DOHH2 (cell line): ENCODE data around the gene PANK3.

Experiments used
- H3F3A ChIP-seq: fragments of 200-600 bp; sonication (generic), shearing (Covaris generic); 2 replicates; pipeline ENCODE4 v1.6.0; 2016; ENCODE audit warnings: antibody characterized with exemption, mild to moderate bottlenecking; ENCODE audit not compliant: control insufficient read depth, insufficient read depth
- H3K27ac ChIP-seq: fragments of 200-600 bp; sonication (generic); 2 replicates; pipeline ENCODE4 v1.5.1; 2014; ENCODE audit warnings: low read depth, mild to moderate bottlenecking, low read length, moderate library complexity
- H3K27me3 ChIP-seq: fragments of 200-600 bp; sonication (generic); 2 replicates; pipeline ENCODE4 v1.6.1; 2014; ENCODE audit warnings: mild to moderate bottlenecking, low read length, mixed read lengths; ENCODE audit not compliant: control insufficient read depth
- H3K36me3 ChIP-seq: fragments of 200-600 bp; sonication (generic); 2 replicates; pipeline ENCODE4 v1.6.1; 2014; ENCODE audit warnings: mild to moderate bottlenecking, low read length, moderate library complexity, mixed read lengths; ENCODE audit not compliant: control insufficient read depth
- H3K4me1 ChIP-seq: fragments of 200-600 bp; sonication (generic); 2 replicates; pipeline ENCODE4 v1.6.1; 2014; ENCODE audit warnings: mild to moderate bottlenecking, low read length, mixed read lengths; ENCODE audit not compliant: control insufficient read depth
- H3K4me2 ChIP-seq: fragments of 200-600 bp; sonication (generic); 2 replicates; pipeline ENCODE4 v1.6.0; 2014; ENCODE audit warnings: mild to moderate bottlenecking, low read length, moderate library complexity
- H3K4me3 ChIP-seq: fragments of 200-600 bp; sonication (generic); 2 replicates; pipeline ENCODE4 v1.5.1; 2014; ENCODE audit warnings: mild to moderate bottlenecking, low read length, mixed read lengths
- H3K79me2 ChIP-seq: fragments of 200-600 bp; sonication (generic); 2 replicates; pipeline ENCODE4 v1.6.1; 2014; ENCODE audit warnings: mild to moderate bottlenecking, low read length, mixed read lengths; ENCODE audit not compliant: control insufficient read depth
- H3K9me2 ChIP-seq: fragments of 200-600 bp; sonication (generic); replicated peaks from 2 replicates; pipeline ENCODE4 v1.6.1; 2014; ENCODE audit warnings: mild to moderate bottlenecking, low read length, mixed read lengths; ENCODE audit not compliant: control insufficient read depth
- H3K9me3 ChIP-seq: fragments of 200-600 bp; sonication (generic); 2 replicates; pipeline ENCODE4 v1.6.1; 2014; ENCODE audit warnings: antibody characterized with exemption, low read length, mixed read lengths; ENCODE audit not compliant: control insufficient read depth, insufficient read depth
- H4K20me1 ChIP-seq: fragments of 200-600 bp; sonication (generic); 2 replicates; pipeline ENCODE4 v1.6.0; 2014; ENCODE audit warnings: low read depth, mild to moderate bottlenecking, antibody characterized with exemption, low read length, moderate library complexity; ENCODE audit not compliant: control insufficient read depth, insufficient read depth
- CTCF ChIP-seq: fragments of 200-600 bp; sonication (generic); IDR thresholded peaks from one replicate; pipeline ENCODE4 v1.5.1; 2014; ENCODE audit warnings: antibody characterized with exemption, mild to moderate bottlenecking, low read depth, low read length; ENCODE audit not compliant: poor library complexity, severe bottlenecking
- EZH2phosphoT487 ChIP-seq: fragments of 200-600 bp; sonication (generic); IDR thresholded peaks from 2 replicates; pipeline ENCODE4 v1.6.1; 2017; ENCODE audit warnings: borderline replicate concordance, mild to moderate bottlenecking, antibody characterized with exemption, low read length, moderate library complexity, mixed read lengths

The PANK3 gene

GRCh38 chr5:168614661-168615060 lies 35.5 kb upstream of the PANK3 start:
- Histone ChIP-seq H3K79me2 (no peaks in the 10 kb centered on the region), H3K9me3 (no peaks in the 10 kb centered on the region), H3K4me2 (no peak overlapping the region), H3K4me1 (no peaks in the 10 kb centered on the region), H3K9me2 (no peaks in the 10 kb centered on the region), H3K36me3 (no peaks in the 10 kb centered on the region), H3K4me3 (no peak overlapping the region), H3F3A (no peaks in the 10 kb centered on the region), H3K27me3 (no peaks in the 10 kb centered on the region; the same call in 1 of the 2 replicates), H3K27ac (no peak overlapping the region), H4K20me1 (no peaks in the 10 kb centered on the region)
- TF ChIP-seq EZH2phosphoT487, result no peak
- TF ChIP-seq CTCF, result no peak

GRCh38 chr5:168613996-168614395 lies 34.8 kb upstream of the PANK3 start:
- Histone ChIP-seq H3K36me3 (no peaks in the 10 kb centered on the region), H3K27ac (no peak overlapping the region), H3K9me3 (no peaks in the 10 kb centered on the region), H3K9me2 (no peaks in the 10 kb centered on the region), H3K4me3 (no peak overlapping the region), H3K4me1 (no peaks in the 10 kb centered on the region), H3K27me3 (no peaks in the 10 kb centered on the region; the same call in 1 of the 2 replicates), H3K4me2 (no peak overlapping the region), H3K79me2 (no peaks in the 10 kb centered on the region), H4K20me1 (no peaks in the 10 kb centered on the region), H3F3A (no peaks in the 10 kb centered on the region)
- no peak for TF ChIP-seq EZH2phosphoT487
- no peak for TF ChIP-seq CTCF

- no peaks in the 10 kb centered on the region for H3K9me2 ChIP-seq
- H3K36me3 ChIP-seq, result no peaks in the 10 kb centered on the region
- no peaks in the 10 kb centered on the region; the same call in 1 of the 2 replicates for H3K27me3 ChIP-seq
- no peaks in the 10 kb centered on the region for H3K79me2 ChIP-seq
- no peak overlapping the region for H3K4me3 ChIP-seq
- H3K9me3 ChIP-seq, result no peaks in the 10 kb centered on the region
- TF ChIP-seq CTCF, result no peak
- no peak for TF ChIP-seq EZH2phosphoT487
- no peaks in the 10 kb centered on the region for H3K4me1 ChIP-seq
- H4K20me1 ChIP-seq, result no peaks in the 10 kb centered on the region
- H3K27ac ChIP-seq, result no peak overlapping the region
- H3K4me2 ChIP-seq, result no peak overlapping the region
- no peaks in the 10 kb centered on the region for H3F3A ChIP-seq
These were observed 34.2 kb upstream of the PANK3 start for GRCh38 chr5:168613396-168613795.

GRCh38 chr5:168612996-168613395 lies 33.8 kb upstream of the PANK3 start:
- Histone ChIP-seq H3K4me1 (no peaks in the 10 kb centered on the region), H3F3A (no peaks in the 10 kb centered on the region), H3K27me3 (no peaks in the 10 kb centered on the region; the same call in 1 of the 2 replicates), H3K79me2 (no peaks in the 10 kb centered on the region), H3K27ac (no peak overlapping the region), H4K20me1 (no peaks in the 10 kb centered on the region), H3K4me2 (no peak overlapping the region), H3K9me2 (no peaks in the 10 kb centered on the region), H3K4me3 (no peak overlapping the region), H3K36me3 (no peaks in the 10 kb centered on the region), H3K9me3 (no peaks in the 10 kb centered on the region)
- TF ChIP-seq CTCF (no peak), EZH2phosphoT487 (no peak)
